Large intestine (tissue), 3 donors: ENCODE results near the gene HP. TPM values are rescaled to one million over a fixed set of nuclear protein-coding genes. Genes with fewer than 3 reads are reported as not detected.
"Not testable (repeated sequence)": the region's sequence is repeated elsewhere in the genome, so short reads cannot be mapped to it uniquely, and the experiment has no call there.

Source experiments
- DNase-seq, 2 donors: peaks; one replicate each; pipeline versions ENCODE4 v3.0.0 to v3.0.0-alpha.2; 2013
- H3K27ac ChIP-seq: one replicate; pipeline ENCODE4 v1.5.1; 2013; ENCODE audit warnings: low read length
- H3K27me3 ChIP-seq: 2 replicates; pipeline ENCODE4 v1.6.1; 2013; ENCODE audit warnings: low read length; ENCODE audit not compliant: control insufficient read depth, insufficient read depth
- H3K36me3 ChIP-seq: 2 replicates; pipeline ENCODE4 v1.6.1; 2013; ENCODE audit warnings: low read length; ENCODE audit not compliant: control insufficient read depth, insufficient read depth
- H3K4me1 ChIP-seq: one replicate; pipeline ENCODE4 v1.6.1; 2013; ENCODE audit warnings: low read length; ENCODE audit not compliant: control insufficient read depth, insufficient read depth
- H3K4me3 ChIP-seq: one replicate; pipeline ENCODE4 v1.5.1; 2013; ENCODE audit warnings: low read length
- H3K9me3 ChIP-seq: one replicate; pipeline ENCODE4 v1.6.1; 2013; ENCODE audit warnings: mild to moderate bottlenecking, low read depth, low read length, moderate library complexity; ENCODE audit not compliant: control insufficient read depth
- WGBS: methylation state at CpG from one replicate; pipeline ENCODE4 v1.1.5; 2013; ENCODE audit warnings: low lambda C conversion rate; ENCODE audit not compliant: insufficient coverage; 5-methylcytosine and 5-hydroxymethylcytosine counted together
- polyA plus RNA-seq: library from polyadenylated mRNA; unstranded; fragments of 120-200 nt; gene quantifications from one replicate; pipeline ENCODE4 v1.2.1, GENCODE V29; 2013

Gene HP
- polyA plus RNA-seq, 1 donor, result 0.73 TPM

DNA sequence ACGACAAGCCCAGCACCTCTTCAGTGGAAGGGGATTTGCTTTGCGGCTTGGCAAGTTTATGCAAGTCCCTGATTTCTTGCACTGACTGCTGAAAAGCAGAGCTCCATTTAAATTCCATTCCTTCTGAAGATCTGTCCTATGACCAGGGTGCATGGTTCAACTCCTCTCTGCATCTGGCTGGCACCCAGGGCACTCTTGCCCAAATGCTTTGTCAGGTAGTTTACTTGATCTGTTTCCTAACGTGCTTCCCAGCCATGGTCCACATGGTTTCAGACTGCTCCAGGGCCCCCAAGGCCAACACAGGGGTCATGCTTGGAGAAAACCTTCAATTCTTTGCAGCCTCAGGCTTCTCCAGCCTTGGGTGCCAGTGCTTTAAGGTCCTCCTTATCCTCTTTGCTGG is 11.2 kb upstream of the HP start:
- Histone ChIP-seq H3K36me3 (peaks cover 2% of the 10 kb centered on the region), H3K27ac (no peak overlapping the region), H3K4me1 (no peaks in the 10 kb centered on the region), H3K27me3 (no peaks in the 10 kb centered on the region), H3K9me3 (no peaks in the 10 kb centered on the region), H3K4me3 (no peak overlapping the region)
- DNase-seq, result no peak
- WGBS, result 100% methylated on average over 1 of the region's 3 CpGs

DNA sequence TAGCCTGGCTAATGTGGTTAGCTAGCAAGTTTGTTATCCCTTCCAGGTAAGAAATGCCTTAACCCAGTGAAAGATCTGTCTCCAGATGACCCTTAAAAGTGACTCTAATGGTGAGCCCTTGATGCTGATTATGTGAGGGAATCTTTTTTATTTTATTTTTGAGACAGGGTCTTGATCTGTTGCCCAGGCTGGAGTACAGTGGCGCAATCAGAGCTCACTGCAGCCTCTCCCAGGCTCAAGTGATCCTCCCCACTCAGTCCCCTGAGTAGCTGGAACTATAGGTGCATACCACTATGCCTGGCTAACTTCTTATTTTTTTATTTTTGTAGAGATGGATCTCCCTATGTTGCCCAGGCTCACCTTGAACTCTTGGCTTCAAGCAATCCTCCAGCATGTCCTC is 10.8 kb upstream of the HP start:
- no CpG with 5 or more reads among the region's 1 CpG for WGBS

GRCh38 chr16:72044296-72044695 is 10.0 kb upstream of the HP start:
- no peaks in the 10 kb centered on the region for H3K27me3 ChIP-seq
- no peaks in the 10 kb centered on the region for H3K9me3 ChIP-seq
- no peak overlapping the region for H3K4me3 ChIP-seq
- no peaks in the 10 kb centered on the region for H3K4me1 ChIP-seq
- no peak for DNase-seq
- no peak overlapping the region for H3K27ac ChIP-seq
- no CpG with 5 or more reads among the region's 6 CpGs for WGBS
- peaks cover 2% of the 10 kb centered on the region for H3K36me3 ChIP-seq

More for the DNA sequence above, 10.8 kb upstream of the HP start:
- Histone ChIP-seq H3K4me1 (no peaks in the 10 kb centered on the region), H3K27me3 (no peaks in the 10 kb centered on the region), H3K4me3 (no peak overlapping the region), H3K27ac (no peak overlapping the region), H3K36me3 (peaks cover 2% of the 10 kb centered on the region), H3K9me3 (no peaks in the 10 kb centered on the region)
- no peak for DNase-seq

DNA sequence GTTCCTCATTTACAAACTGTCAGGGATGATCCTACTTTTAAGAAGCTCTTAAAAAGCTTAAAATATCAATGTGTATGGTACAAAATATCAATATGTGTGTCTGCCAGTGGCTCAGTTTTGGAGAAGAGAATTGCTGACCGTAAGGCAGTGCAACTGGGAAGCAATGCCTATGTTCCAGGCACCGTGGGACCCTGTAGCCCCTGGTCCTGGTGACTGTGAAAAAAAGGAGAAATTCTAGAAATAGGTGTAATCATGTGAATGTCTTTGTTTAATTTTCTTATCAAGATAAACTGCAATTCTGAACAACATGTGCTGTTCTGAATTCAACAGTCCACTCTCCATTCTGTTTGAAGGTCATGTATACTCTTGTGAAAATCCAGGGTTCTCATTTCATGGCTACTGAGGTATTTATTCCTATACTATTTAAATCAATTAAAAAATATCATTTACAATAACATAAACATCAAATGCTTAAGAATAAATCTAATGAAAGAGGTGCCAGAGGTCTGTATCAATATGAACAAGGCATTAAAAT is 9.4 kb upstream of the HP start:
- H3K9me3 ChIP-seq, result no peaks in the 10 kb centered on the region
- H3K27ac ChIP-seq, result no peak overlapping the region
- H3K4me1 ChIP-seq, result no peaks in the 10 kb centered on the region
- H3K36me3 ChIP-seq, result peaks cover 2% of the 10 kb centered on the region
- WGBS, result no CpG with 5 or more reads among the region's 2 CpGs
- no peak for DNase-seq
- no peaks in the 10 kb centered on the region for H3K27me3 ChIP-seq
- no peak overlapping the region for H3K4me3 ChIP-seq

GRCh38 chr16:72049110-72049509 is 5.2 kb upstream of the HP start:
- no peak for DNase-seq
- Histone ChIP-seq H3K9me3 (no peaks in the 10 kb centered on the region), H3K4me1 (no peaks in the 10 kb centered on the region), H3K4me3 (no peak overlapping the region), H3K27ac (no peak overlapping the region), H3K27me3 (no peaks in the 10 kb centered on the region), H3K36me3 (no peaks in the 10 kb centered on the region)

DNA sequence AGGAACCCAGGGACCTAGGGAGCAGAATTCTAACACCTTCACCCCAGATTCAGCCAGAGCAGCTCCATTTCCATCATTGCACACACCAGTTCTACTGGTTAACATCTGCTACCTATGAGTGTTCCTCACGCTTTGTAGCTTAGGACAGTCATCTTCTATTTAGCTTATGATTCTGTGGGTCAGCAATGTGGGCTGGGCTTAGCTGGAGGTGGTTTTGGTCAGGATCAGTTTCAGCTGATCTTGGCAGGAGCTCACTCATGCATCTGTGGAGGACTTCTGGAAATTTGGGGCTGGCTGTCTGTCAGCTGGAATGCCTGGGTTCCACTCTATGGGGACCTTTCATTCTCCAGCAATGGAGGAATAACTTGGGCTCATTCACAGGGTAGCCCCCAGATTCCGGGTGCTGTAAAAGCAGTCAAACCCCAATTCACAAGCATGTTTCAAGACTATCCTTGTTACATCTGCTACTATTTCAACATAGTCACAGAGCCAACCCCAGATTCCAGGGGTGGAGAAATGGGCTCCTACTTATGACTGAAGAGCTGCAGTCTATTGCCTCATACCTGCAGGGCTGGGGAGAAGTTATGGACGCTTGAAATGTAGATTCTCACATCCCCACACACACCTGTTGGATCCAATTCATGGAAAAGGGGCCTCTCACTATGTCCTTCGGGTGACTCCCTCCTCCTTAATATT is 3.4 kb upstream of the HP start:
- H3K27me3 ChIP-seq, result no peaks in the 10 kb centered on the region
- 100% methylated on average over 1 of the region's 4 CpGs for WGBS
- no peaks in the 10 kb centered on the region for H3K36me3 ChIP-seq
- DNase-seq, result no peak
- no peaks in the 10 kb centered on the region for H3K9me3 ChIP-seq
- H3K4me3 ChIP-seq, result no peak overlapping the region
- no peak overlapping the region for H3K27ac ChIP-seq
- H3K4me1 ChIP-seq, result no peaks in the 10 kb centered on the region

DNA sequence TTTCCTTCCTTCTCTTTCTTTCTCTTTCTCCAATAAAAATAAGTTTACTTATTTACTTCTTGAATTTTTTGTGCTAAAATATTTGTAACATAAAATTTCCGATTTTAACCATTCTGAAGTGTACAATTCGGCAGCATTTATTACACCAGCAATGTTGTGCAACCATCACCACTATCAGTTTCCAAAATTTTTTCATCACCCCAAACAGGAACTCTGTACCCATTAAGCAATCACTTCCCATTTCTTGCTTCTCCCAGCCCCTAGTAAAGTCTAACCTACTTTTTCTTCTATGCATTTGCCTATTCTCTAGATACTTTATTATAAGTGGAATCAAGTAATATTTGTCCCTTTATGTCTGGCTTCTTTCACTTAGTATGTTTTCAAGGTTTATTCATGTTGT is 2.5 kb upstream of the HP start:
- Histone ChIP-seq H3K9me3 (no peaks in the 10 kb centered on the region), H3K27ac (no peak overlapping the region), H3K36me3 (no peaks in the 10 kb centered on the region), H3K4me1 (no peaks in the 10 kb centered on the region), H3K4me3 (no peak overlapping the region), H3K27me3 (no peaks in the 10 kb centered on the region)
- no peak for DNase-seq
- WGBS, result 93% methylated on average over 2 of the region's 2 CpGs

GRCh38 chr16:72055911-72056310 is 1.6 kb downstream of the HP start:
- H3K27me3 ChIP-seq, result no peaks in the 10 kb centered on the region
- no peaks in the 10 kb centered on the region for H3K9me3 ChIP-seq
- no peaks in the 10 kb centered on the region for H3K36me3 ChIP-seq
- DNase-seq, result no peak
- WGBS, result no CpG with 5 or more reads among the region's 4 CpGs
- H3K27ac ChIP-seq, result no peak overlapping the region
- H3K4me3 ChIP-seq, result no peak overlapping the region
- H3K4me1 ChIP-seq, result no peaks in the 10 kb centered on the region

DNA sequence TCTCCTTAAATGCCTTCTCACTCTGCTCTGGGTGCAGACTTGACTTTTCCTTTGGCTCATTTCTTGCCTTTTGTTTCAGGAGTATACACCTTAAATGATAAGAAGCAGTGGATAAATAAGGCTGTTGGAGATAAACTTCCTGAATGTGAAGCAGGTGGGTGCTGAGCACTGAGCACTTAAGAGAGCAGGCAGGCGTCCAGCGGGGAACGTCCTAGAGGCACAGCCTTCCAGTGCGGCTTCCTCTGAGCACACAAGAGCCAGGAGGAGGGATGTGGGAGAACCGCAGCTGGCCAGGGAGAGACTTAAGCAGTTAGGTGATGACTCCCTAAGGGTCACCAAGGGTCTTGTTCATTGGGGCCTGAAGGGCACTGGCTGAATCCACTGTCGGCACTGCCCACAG is 3.0 kb downstream of the HP start:
- not testable (repeated sequence) for H3K27ac ChIP-seq, H3K27me3 ChIP-seq, H3K36me3 ChIP-seq, H3K9me3 ChIP-seq, H3K4me3 ChIP-seq, H3K4me1 ChIP-seq, DNase-seq
- whole genome bisulfite sequencing, result no CpG with 5 or more reads among the region's 6 CpGs

DNA sequence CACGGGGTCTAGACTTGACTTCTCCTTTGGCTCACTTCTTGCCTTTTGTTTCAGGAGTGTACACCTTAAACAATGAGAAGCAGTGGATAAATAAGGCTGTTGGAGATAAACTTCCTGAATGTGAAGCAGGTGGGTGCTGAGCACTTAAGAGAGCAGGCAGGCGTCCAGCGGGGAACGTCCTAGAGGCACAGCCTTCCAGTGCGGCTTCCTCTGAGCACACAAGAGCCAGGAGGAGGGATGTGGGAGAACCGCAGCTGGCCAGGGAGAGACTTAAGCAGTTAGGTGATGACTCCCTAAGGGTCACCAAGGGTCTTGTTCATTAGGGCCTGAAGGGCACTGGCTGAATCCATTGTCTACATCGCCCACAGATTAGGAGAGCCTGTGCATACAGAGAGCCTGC is 4.8 kb downstream of the HP start:
- no CpG with 5 or more reads among the region's 7 CpGs for WGBS
- H3K4me3 ChIP-seq, H3K27ac ChIP-seq, H3K4me1 ChIP-seq, H3K9me3 ChIP-seq, H3K27me3 ChIP-seq, H3K36me3 ChIP-seq, DNase-seq: not testable (repeated sequence)

DNA sequence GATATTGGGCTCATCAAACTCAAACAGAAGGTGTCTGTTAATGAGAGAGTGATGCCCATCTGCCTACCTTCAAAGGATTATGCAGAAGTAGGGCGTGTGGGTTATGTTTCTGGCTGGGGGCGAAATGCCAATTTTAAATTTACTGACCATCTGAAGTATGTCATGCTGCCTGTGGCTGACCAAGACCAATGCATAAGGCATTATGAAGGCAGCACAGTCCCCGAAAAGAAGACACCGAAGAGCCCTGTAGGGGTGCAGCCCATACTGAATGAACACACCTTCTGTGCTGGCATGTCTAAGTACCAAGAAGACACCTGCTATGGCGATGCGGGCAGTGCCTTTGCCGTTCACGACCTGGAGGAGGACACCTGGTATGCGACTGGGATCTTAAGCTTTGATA is 6.1 kb downstream of the HP start:
- Histone ChIP-seq H3K4me3 (no peak overlapping the region), H3K27ac (no peak overlapping the region), H3K36me3 (no peaks in the 10 kb centered on the region), H3K4me1 (no peaks in the 10 kb centered on the region), H3K27me3 (no peaks in the 10 kb centered on the region), H3K9me3 (no peaks in the 10 kb centered on the region)
- no peak for DNase-seq
- WGBS, result no CpG with 5 or more reads among the region's 9 CpGs
